NB4 (cell line): ENCODE measurements around the gene MIER2.

ENCODE experiments used
- DNase-seq: peaks from one replicate; pipeline ENCODE4 v3.0.0; 2010; ENCODE audit warnings: low read depth
- H3K4me3 ChIP-seq: one replicate; pipeline ENCODE4 v1.5.1; 2011; ENCODE audit warnings: mild to moderate bottlenecking, low read depth, low read length, moderate library complexity
- CTCF ChIP-seq: IDR thresholded peaks from one replicate; pipeline ENCODE4 v1.5.1; 2012; ENCODE audit warnings: low read depth, low read length
- MAX ChIP-seq: IDR thresholded peaks from 2 replicates; pipeline ENCODE4 v1.6.1; 2011; ENCODE audit warnings: low read depth, low read length
- MYC ChIP-seq: IDR thresholded peaks from 2 replicates; pipeline ENCODE4 v1.6.1; 2011; ENCODE audit warnings: low read depth, low read length
- POLR2A ChIP-seq: IDR thresholded peaks from 2 replicates; pipeline ENCODE4 v1.6.1; 2011; ENCODE audit warnings: mild to moderate bottlenecking; ENCODE audit not compliant: insufficient read length; ENCODE audit errors: extremely low read depth

The MIER2 gene

GRCh38 chr19:290372-291005 lies 54.1 kb downstream of the MIER2 start:
- DNase-seq, result no peak
- TF ChIP-seq CTCF (no peak), POLR2A (no peak), MAX (no peak), MYC (no peak)
- no peak overlapping the region for H3K4me3 ChIP-seq

GRCh38 chr19:289651-290371 lies 54.8 kb downstream of the MIER2 start:
- TF ChIP-seq CTCF (no peak), POLR2A (no peak), MYC (no peak), MAX (no peak)
- no peak overlapping the region for H3K4me3 ChIP-seq
- no peak for DNase-seq

- TF ChIP-seq MAX (no peak), POLR2A (no peak), MYC (no peak), CTCF (no peak)
- no peak overlapping the region for H3K4me3 ChIP-seq
- no peak for DNase-seq
Measured at GRCh38 chr19:288911-289310, 55.7 kb downstream of the MIER2 start.

- DNase-seq, result no peak
- no peak for TF ChIP-seq POLR2A
- TF ChIP-seq MYC, result no peak
- TF ChIP-seq MAX, result no peak
- TF ChIP-seq CTCF, result no peak
- H3K4me3 ChIP-seq, result no peak overlapping the region
Measured at GRCh38 chr19:287381-287871, 57.2 kb downstream of the MIER2 start.

GRCh38 chr19:283395-283794 lies 61.2 kb downstream of the MIER2 start:
- DNase-seq, result no peak
- no peak overlapping the region for H3K4me3 ChIP-seq
- TF ChIP-seq MAX (no peak), MYC (no peak), CTCF (no peak), POLR2A (no peak)
